ENCODE measurements around the gene TUBGCP2.
A peak's percentile ranks its signal among the peaks of the same experiment; 100 is the strongest.

Gene TUBGCP2

DNA sequence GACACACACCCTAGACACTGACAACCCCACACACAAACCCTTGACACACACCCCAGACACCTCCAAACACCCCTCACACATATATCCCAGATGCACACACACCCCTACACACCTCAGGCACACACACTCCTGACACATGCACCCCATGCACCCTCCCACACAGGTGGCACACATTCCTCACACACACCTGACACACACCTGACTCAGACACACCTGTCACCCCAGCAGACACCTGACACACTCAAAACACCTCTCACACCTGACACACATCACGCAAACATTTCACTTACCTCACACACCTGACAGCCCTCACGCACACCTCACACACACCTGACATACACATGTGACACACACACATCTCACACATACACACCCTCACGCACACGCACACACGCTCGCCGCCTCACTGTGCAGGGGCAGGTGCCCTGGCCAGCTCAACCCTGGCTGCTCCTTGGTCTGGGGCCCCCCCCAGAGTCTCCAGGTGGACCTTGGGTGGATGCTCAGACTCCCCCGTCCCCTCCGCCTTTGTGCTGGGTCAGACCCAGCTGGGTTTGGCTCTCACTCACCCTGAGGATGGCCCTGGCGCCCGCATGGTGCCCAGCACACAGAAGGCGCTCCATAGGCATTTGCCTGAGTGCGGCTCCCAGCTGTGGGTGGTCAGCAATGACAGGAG, 31.2 kb upstream of the TUBGCP2 start:
- no peaks in the 10 kb centered on the region for H3K4me1 ChIP-seq (ENCODE audit: insufficient read depth, low read length)
- H3K9me3 ChIP-seq (ENCODE audit: insufficient read depth, low read depth, low read length), result no peaks in the 10 kb centered on the region
- no peak overlapping the region for H3K4me3 ChIP-seq (ENCODE audit: low read length)
- H3K36me3 ChIP-seq (ENCODE audit: insufficient read depth, low read depth, low read length), result no peaks in the 10 kb centered on the region
- no peak overlapping the region for H3K27ac ChIP-seq (ENCODE audit: low read length)
- peaks cover 48% of the 10 kb centered on the region for H3K27me3 ChIP-seq (ENCODE audit: insufficient read depth, low read length)
- no peak overlapping the region for H3K9ac ChIP-seq (ENCODE audit: low read depth, low read length)

DNA sequence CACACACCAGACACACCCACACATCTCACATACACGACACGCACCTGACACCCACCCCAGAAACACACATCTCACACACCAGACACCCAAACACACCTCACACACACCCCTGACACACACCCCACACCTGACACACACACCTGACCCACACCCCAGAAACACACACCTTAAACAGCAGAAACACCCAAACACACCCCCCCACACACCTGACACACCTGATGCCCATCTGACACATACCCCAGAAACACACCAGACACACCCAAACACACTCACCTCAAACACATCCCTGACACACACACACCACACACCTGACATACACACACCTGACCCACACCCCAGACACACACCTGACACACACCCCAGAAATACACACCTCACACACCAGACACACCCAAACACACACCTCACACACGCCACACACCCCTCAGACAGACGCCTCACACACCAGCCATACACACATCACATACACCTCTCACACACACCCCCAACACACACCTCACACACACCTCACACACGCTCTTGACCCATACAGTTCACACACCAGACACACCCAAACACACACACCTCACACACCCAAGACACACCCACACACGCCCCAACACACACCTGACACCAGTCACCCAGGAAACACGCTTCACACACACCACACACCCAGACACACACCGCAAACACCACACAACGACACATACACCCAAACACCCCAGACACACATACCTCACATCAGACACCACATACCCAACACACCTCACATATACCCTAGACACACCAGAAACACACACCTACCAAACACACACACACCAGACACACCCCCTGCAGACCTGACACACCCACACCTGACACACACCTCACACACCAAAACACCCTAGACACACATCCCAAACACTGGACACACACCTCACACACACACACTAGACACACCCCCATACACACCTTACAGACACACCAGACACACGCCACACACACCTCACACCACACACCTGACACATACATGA, 29.7 kb upstream of the TUBGCP2 start:
- H3K9me3 ChIP-seq (ENCODE audit: insufficient read depth, low read depth, low read length), result no peaks in the 10 kb centered on the region
- peaks cover 60% of the 10 kb centered on the region for H3K27me3 ChIP-seq (ENCODE audit: insufficient read depth, low read length)
- H3K9ac ChIP-seq (ENCODE audit: low read depth, low read length), result no peak overlapping the region
- no peaks in the 10 kb centered on the region for H3K4me1 ChIP-seq (ENCODE audit: insufficient read depth, low read length)
- no peak overlapping the region for H3K4me3 ChIP-seq (ENCODE audit: low read length)
- no peak overlapping the region for H3K27ac ChIP-seq (ENCODE audit: low read length)
- no peaks in the 10 kb centered on the region for H3K36me3 ChIP-seq (ENCODE audit: insufficient read depth, low read depth, low read length)

GRCh38 chr10:133337370-133337725, 28.7 kb upstream of the TUBGCP2 start:
- H3K27me3 ChIP-seq (ENCODE audit: insufficient read depth, low read length), result peaks cover 67% of the 10 kb centered on the region

GRCh38 chr10:133336577-133337369, 28.1 kb upstream of the TUBGCP2 start, which contains the start of gene CALY:
CALY (minus strand) TSS chr10:133336896; CDS start chr10:133328989, 7,907 bp downstream.
- Histone ChIP-seq H3K27ac (ENCODE audit: low read length) (no peak within 1 kb of the TSS), H3K36me3 (ENCODE audit: insufficient read depth, low read depth, low read length) (no peaks in the 10 kb centered on the region), H3K4me3 (ENCODE audit: low read length) (no peak within 1 kb of the TSS), H3K27me3 (ENCODE audit: insufficient read depth, low read length) (peaks cover 72% of the 10 kb centered on the region), H3K9ac (ENCODE audit: low read depth, low read length) (no peak within 1 kb of the TSS), H3K9me3 (ENCODE audit: insufficient read depth, low read depth, low read length) (no peaks in the 10 kb centered on the region), H3K4me1 (ENCODE audit: insufficient read depth, low read length) (no peaks in the 10 kb centered on the region)

More at GRCh38 chr10:133337370-133337725, 28.7 kb upstream of the TUBGCP2 start:
- Histone ChIP-seq H3K9ac (ENCODE audit: low read depth, low read length) (no peak overlapping the region), H3K36me3 (ENCODE audit: insufficient read depth, low read depth, low read length) (no peaks in the 10 kb centered on the region), H3K27ac (ENCODE audit: low read length) (no peak overlapping the region), H3K4me1 (ENCODE audit: insufficient read depth, low read length) (no peaks in the 10 kb centered on the region), H3K9me3 (ENCODE audit: insufficient read depth, low read depth, low read length) (no peaks in the 10 kb centered on the region), H3K4me3 (ENCODE audit: low read length) (no peak overlapping the region)

GRCh38 chr10:133336118-133336576, 27.5 kb upstream of the TUBGCP2 start:
- Histone ChIP-seq H3K27ac (ENCODE audit: low read length) (no peak overlapping the region), H3K27me3 (ENCODE audit: insufficient read depth, low read length) (peaks cover 79% of the 10 kb centered on the region), H3K9ac (ENCODE audit: low read depth, low read length) (no peak overlapping the region), H3K9me3 (ENCODE audit: insufficient read depth, low read depth, low read length) (no peaks in the 10 kb centered on the region), H3K4me3 (ENCODE audit: low read length) (no peak overlapping the region), H3K4me1 (ENCODE audit: insufficient read depth, low read length) (no peaks in the 10 kb centered on the region), H3K36me3 (ENCODE audit: insufficient read depth, low read depth, low read length) (no peaks in the 10 kb centered on the region)

DNA sequence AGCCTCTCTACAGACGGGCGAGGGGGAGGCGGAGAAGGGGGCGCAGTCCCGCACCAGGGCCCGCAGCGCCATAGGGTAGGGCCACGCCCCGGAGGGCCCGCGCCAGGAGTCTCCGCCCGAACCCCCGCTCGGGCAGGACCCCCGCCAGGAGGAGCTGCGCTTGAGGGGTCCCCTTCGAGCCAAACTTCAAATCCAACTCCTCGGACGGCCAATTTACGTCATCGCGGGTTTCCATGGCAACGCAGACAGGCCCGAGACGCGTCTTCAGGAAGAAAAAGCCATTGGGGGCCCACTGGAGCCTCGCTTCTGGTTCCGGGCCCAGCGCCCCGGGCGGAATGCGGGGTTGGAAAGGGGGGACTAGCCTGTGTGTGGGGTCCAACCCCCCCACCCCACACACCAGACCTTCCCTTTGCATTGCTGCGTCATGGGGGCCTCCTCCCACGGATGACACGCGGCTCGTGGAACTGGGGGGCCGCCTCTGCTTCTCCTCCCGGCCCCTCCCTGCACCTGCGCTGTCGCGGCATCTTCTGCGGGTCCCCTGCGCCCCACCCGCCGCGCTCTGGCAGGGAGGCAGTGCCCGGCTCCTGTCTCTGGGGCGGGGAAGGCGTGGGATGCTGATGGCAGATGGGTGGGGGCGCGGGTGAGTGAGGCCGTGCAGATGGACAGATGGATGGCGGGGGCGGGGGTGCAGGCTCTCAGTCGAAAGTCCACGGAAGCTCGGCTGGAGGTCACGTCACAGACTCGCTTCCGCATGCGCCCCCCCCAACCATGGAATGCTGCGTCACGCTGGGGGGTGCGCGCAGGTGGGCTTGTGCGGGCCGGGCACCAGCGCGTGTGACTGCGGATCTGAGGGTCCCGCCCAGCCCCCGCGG, 26.8 kb upstream of the TUBGCP2 start:
- Histone ChIP-seq H3K9ac (ENCODE audit: low read depth, low read length) (no peak overlapping the region), H3K4me1 (ENCODE audit: insufficient read depth, low read length) (no peaks in the 10 kb centered on the region), H3K4me3 (ENCODE audit: low read length) (peak overlapping the region; percentile 42; the same call in 1 of the 2 replicates), H3K36me3 (ENCODE audit: insufficient read depth, low read depth, low read length) (no peaks in the 10 kb centered on the region), H3K27ac (ENCODE audit: low read length) (no peak overlapping the region), H3K27me3 (ENCODE audit: insufficient read depth, low read length) (peaks cover 85% of the 10 kb centered on the region), H3K9me3 (ENCODE audit: insufficient read depth, low read depth, low read length) (no peaks in the 10 kb centered on the region)

- peak overlapping the region; percentile 42; the same call in 1 of the 2 replicates for H3K4me3 ChIP-seq (ENCODE audit: low read length)
- H3K36me3 ChIP-seq (ENCODE audit: insufficient read depth, low read depth, low read length), result no peaks in the 10 kb centered on the region
- H3K27me3 ChIP-seq (ENCODE audit: insufficient read depth, low read length), result peaks cover 90% of the 10 kb centered on the region
- H3K27ac ChIP-seq (ENCODE audit: low read length), result no peak overlapping the region
- H3K4me1 ChIP-seq (ENCODE audit: insufficient read depth, low read length), result no peaks in the 10 kb centered on the region
- no peaks in the 10 kb centered on the region for H3K9me3 ChIP-seq (ENCODE audit: insufficient read depth, low read depth, low read length)
- H3K9ac ChIP-seq (ENCODE audit: low read depth, low read length), result no peak overlapping the region
Observed at GRCh38 chr10:133334503-133335245, 26.0 kb upstream of the TUBGCP2 start.

DNA sequence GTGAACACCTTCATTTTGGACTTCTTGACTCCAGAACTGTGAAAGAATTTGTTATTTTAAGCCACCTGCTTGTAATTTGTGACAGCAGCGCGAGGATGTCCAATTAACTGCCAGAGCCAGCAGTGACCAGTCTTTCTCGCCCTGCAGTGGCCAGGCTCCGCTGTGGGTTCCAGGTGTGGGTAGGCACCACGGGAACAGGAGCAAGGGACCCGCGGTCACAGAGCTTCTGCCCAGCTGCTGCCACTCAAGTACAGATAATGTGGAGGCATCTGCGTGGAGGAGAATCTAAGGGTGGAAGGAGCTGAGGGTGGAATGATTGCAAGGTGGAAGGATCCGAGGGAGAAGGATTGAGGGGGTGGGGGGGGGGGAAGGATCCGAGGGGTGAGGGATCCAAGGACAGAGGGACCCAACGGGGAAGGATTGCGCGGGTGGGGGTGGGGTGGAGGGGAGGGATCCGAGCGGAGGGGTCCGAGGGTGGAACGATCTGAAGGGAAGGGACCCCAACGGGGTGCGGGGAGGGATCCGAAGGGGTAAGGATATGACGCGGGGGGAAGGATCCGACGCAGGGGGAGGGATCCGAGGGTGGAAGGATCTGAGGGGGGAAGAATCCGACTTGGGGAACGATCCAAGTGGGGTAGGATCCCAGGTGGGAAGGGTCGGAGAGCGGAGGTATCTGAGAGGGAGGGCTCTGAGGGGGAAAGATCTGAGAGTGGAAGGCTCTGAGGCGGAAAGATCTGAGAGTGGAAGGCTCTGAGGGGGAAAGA, 24.4 kb upstream of the TUBGCP2 start:
- Histone ChIP-seq H3K9me3 (ENCODE audit: insufficient read depth, low read depth, low read length) (no peaks in the 10 kb centered on the region), H3K36me3 (ENCODE audit: insufficient read depth, low read depth, low read length) (no peaks in the 10 kb centered on the region), H3K27ac (ENCODE audit: low read length) (no peak overlapping the region), H3K9ac (ENCODE audit: low read depth, low read length) (no peak overlapping the region), H3K4me3 (ENCODE audit: low read length) (no peak overlapping the region), H3K4me1 (ENCODE audit: insufficient read depth, low read length) (0 out of 2 replicates have a peak, but pooled peaks cover 6% of the 10 kb centered on the region), H3K27me3 (ENCODE audit: insufficient read depth, low read length) (peaks cover 97% of the 10 kb centered on the region)

- no peaks in the 10 kb centered on the region for H3K9me3 ChIP-seq (ENCODE audit: insufficient read depth, low read depth, low read length)
- no peak overlapping the region for H3K27ac ChIP-seq (ENCODE audit: low read length)
- 0 out of 2 replicates have a peak, but pooled peaks cover 6% of the 10 kb centered on the region for H3K4me1 ChIP-seq (ENCODE audit: insufficient read depth, low read length)
- H3K36me3 ChIP-seq (ENCODE audit: insufficient read depth, low read depth, low read length), result no peaks in the 10 kb centered on the region
- H3K9ac ChIP-seq (ENCODE audit: low read depth, low read length), result no peak overlapping the region
- peaks cover 97% of the 10 kb centered on the region for H3K27me3 ChIP-seq (ENCODE audit: insufficient read depth, low read length)
- H3K4me3 ChIP-seq (ENCODE audit: low read length), result peak overlapping the region; percentile 58
Observed at GRCh38 chr10:133329491-133330202, 21.0 kb upstream of the TUBGCP2 start.
